Measurements from ENCODE around the gene SMYD3.

SMYD3 gene

GRCh38 chr1:246506674-246507481 lies at the start of gene SMYD3:
TSS of gene SMYD3 (minus strand) at chr1:246507279.
- Histone ChIP-seq H3K27me3 (ENCODE audit: control insufficient read depth, low read length) (no peaks in the 10 kb centered on the region), H3K4me1 (ENCODE audit: control insufficient read depth, low read length) (peaks cover 18% of the 10 kb centered on the region), H3K27ac (ENCODE audit: low read depth, low read length) (no peak within 1 kb of the TSS), H3K79me2 (ENCODE audit: control insufficient read depth, low read length) (peaks cover 35% of the 10 kb centered on the region), H3K4me2 (ENCODE audit: low read length) (peak within 1 kb of the TSS; percentile 100), H3K9me2 (replicated peaks; ENCODE audit: control insufficient read depth, low read length) (no peaks in the 10 kb centered on the region), H3F3A (ENCODE audit: control insufficient read depth, insufficient read depth) (no peaks in the 10 kb centered on the region), H3K9me3 (ENCODE audit: control insufficient read depth, insufficient read depth, low read length) (no peaks in the 10 kb centered on the region), H3K36me3 (ENCODE audit: control insufficient read depth, low read length) (peaks cover 13% of the 10 kb centered on the region), H4K20me1 (ENCODE audit: control insufficient read depth, insufficient read depth, low read depth, low read length) (no peaks in the 10 kb centered on the region), H3K4me3 (ENCODE audit: low read length) (peak within 1 kb of the TSS; percentile 95)
- TF ChIP-seq CTCF (IDR thresholded peaks at IDR 0.05; ENCODE audit: low read depth, low read length, poor library complexity, severe bottlenecking) (peak; percentile 15), EZH2phosphoT487 (IDR thresholded peaks at IDR 0.05; ENCODE audit: borderline replicate concordance, low read length) (no peak)

DNA sequence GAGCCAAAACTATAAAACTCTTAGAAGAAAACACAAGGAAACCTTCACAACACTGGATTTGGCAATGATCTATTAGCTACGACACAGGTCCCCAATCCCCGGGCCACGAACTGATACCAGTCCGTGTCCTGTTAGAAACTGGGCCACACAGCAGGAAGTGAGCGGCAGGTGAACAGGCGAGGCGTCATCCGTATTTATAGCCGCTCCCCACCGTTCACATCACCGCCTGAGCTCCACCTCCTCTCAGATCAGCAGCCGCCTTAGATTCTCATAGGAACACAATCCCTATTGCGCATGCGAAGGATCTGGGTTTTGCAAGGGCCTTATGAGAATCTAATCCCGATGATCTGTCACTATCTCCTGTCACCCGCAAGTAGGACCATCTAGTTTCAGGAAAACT lies 47.1 kb upstream of the SMYD3 start:
- H3K27ac ChIP-seq (ENCODE audit: low read depth, low read length) = no peak overlapping the region
- H3K4me1 ChIP-seq (ENCODE audit: control insufficient read depth, low read length) = no peaks in the 10 kb centered on the region
- H3K4me2 ChIP-seq (ENCODE audit: low read length) = no peak overlapping the region
- no peaks in the 10 kb centered on the region for H3K9me3 ChIP-seq (ENCODE audit: control insufficient read depth, insufficient read depth, low read length)
- peaks cover 79% of the 10 kb centered on the region for H3K36me3 ChIP-seq (ENCODE audit: control insufficient read depth, low read length)
- TF ChIP-seq EZH2phosphoT487 (IDR thresholded peaks at IDR 0.05; ENCODE audit: borderline replicate concordance, low read length) (no peak), CTCF (IDR thresholded peaks at IDR 0.05; ENCODE audit: low read depth, low read length, poor library complexity, severe bottlenecking) (no peak)
- H3F3A ChIP-seq (ENCODE audit: control insufficient read depth, insufficient read depth) = no peaks in the 10 kb centered on the region
- H3K79me2 ChIP-seq (ENCODE audit: control insufficient read depth, low read length) = peaks cover 49% of the 10 kb centered on the region
- no peaks in the 10 kb centered on the region for H4K20me1 ChIP-seq (ENCODE audit: control insufficient read depth, insufficient read depth, low read depth, low read length)
- no peak overlapping the region for H3K4me3 ChIP-seq (ENCODE audit: low read length)
- no peaks in the 10 kb centered on the region for H3K27me3 ChIP-seq (ENCODE audit: control insufficient read depth, low read length)
- H3K9me2 ChIP-seq (replicated peaks; ENCODE audit: control insufficient read depth, low read length) = no peaks in the 10 kb centered on the region

DNA sequence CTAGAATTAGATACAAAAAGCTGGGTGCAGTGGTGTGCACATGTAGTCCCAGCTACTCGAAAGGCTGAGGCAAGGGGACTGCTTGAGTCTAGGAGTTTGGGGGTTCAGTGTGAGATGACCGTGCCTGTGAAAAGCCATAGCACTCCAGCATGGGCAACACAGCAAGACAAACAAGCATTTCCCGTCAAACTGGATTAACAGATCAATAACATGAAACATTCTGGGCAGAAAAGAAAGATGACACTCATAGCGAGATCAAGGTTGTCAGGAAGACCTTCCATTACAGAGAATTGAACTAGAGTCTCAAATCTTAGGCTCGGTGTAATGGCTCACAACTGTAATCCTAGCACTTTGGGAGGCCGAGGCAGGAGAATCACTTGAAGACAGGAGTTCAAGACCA lies 45.0 kb upstream of the SMYD3 start:
- Histone ChIP-seq H3F3A (ENCODE audit: control insufficient read depth, insufficient read depth) (no peaks in the 10 kb centered on the region), H3K4me1 (ENCODE audit: control insufficient read depth, low read length) (no peaks in the 10 kb centered on the region), H3K27me3 (ENCODE audit: control insufficient read depth, low read length) (no peaks in the 10 kb centered on the region), H3K4me3 (ENCODE audit: low read length) (no peak overlapping the region), H3K9me2 (replicated peaks; ENCODE audit: control insufficient read depth, low read length) (no peaks in the 10 kb centered on the region), H3K36me3 (ENCODE audit: control insufficient read depth, low read length) (peaks cover 84% of the 10 kb centered on the region), H3K79me2 (ENCODE audit: control insufficient read depth, low read length) (peaks cover 36% of the 10 kb centered on the region), H3K27ac (ENCODE audit: low read depth, low read length) (no peak overlapping the region), H3K9me3 (ENCODE audit: control insufficient read depth, insufficient read depth, low read length) (no peaks in the 10 kb centered on the region), H4K20me1 (ENCODE audit: control insufficient read depth, insufficient read depth, low read depth, low read length) (no peaks in the 10 kb centered on the region), H3K4me2 (ENCODE audit: low read length) (no peak overlapping the region)
- TF ChIP-seq EZH2phosphoT487 (IDR thresholded peaks at IDR 0.05; ENCODE audit: borderline replicate concordance, low read length) (no peak), CTCF (IDR thresholded peaks at IDR 0.05; ENCODE audit: low read depth, low read length, poor library complexity, severe bottlenecking) (no peak)

Measured in DOHH2 (cell line).